Activated CD4-positive, alpha-beta T cell treated with anti-CD3 and anti-CD28 coated beads for 4 hours (primary cell): ENCODE data around the gene RIMBP2.

Source experiments
- DNase-seq, 2 donors: peaks; one replicate each; pipeline ENCODE4 v3.0.0-alpha.2; 2020

The RIMBP2 gene

DNA sequence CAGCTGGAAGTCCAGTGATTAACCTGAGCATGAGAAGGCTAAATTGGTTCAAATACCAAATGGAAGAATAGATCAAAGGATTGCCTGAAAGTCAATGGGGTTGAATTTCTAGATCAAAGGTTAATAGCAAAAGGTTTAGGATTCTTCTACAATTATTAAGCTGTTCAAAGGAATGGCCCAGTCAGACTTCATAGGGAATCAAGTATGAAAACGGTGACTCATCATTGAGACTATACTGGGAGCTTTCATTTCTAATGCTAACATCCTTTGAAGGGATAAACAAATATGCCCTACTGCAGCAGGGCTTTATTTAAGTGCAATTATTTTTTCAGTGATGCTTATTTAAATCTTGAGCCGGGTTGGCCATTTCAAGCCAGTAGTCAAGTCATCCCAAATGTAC lies 152.8 kb downstream of the RIMBP2 start:
- DNase-seq, result no peak

DNA sequence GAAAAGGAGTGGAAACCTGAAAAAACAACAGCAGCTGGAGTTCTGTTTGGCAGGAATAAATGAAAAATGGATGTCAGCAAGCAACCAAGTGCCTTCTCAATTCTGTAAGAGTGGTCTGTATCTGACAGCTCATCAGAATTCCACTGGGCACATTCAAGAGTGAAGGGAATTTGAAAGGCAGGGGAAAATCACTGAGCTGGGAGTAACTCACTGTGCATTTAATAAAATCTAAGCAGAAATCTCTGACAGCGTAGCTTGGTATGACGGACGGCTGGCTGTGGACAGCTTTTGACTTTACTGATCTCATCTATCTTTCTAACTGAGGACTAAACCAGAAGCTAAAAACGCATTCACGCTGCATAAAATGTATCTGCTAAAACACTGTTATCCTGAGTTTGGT lies 153.4 kb downstream of the RIMBP2 start:
- DNase-seq, result no peak

DNA sequence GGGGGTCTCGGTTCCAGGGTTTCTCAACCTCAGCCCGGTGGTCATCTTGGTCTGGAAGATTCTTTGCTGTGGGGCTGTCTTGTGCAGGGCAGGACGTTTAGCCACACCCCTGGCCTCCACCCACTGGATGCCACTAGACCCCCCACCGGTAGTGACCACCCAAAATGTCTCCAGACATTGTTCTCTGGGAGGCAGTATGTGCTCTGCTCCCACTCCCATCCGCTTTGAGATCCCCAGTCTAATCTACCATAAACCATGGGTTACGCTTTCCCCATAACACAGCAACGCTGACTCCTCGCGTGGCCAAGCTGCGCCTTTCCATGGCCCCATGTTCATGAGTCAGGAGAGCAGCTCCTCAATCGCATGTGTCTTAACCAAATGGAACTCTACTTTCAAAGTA lies 155.8 kb downstream of the RIMBP2 start:
- DNase-seq, result no peak

DNA sequence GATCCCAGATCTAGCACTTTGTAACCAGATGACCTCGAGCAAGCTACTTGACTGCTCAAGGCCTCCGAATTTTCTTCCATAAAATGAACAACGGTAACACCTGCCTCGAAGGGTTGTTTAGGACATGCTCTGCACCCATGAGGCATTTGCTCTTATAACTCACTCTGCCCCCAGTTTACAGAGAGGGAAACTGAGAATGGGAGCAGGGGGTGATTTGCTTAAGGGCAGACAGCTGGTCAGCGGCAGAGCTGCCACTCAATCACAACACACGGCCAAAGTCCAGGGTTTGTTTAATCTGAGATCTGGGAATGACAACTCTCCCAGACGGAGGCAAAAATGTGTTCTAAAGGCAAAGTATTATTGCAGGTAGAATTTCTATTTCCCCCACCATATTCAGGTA lies 156.3 kb downstream of the RIMBP2 start:
- no peak for DNase-seq

DNA sequence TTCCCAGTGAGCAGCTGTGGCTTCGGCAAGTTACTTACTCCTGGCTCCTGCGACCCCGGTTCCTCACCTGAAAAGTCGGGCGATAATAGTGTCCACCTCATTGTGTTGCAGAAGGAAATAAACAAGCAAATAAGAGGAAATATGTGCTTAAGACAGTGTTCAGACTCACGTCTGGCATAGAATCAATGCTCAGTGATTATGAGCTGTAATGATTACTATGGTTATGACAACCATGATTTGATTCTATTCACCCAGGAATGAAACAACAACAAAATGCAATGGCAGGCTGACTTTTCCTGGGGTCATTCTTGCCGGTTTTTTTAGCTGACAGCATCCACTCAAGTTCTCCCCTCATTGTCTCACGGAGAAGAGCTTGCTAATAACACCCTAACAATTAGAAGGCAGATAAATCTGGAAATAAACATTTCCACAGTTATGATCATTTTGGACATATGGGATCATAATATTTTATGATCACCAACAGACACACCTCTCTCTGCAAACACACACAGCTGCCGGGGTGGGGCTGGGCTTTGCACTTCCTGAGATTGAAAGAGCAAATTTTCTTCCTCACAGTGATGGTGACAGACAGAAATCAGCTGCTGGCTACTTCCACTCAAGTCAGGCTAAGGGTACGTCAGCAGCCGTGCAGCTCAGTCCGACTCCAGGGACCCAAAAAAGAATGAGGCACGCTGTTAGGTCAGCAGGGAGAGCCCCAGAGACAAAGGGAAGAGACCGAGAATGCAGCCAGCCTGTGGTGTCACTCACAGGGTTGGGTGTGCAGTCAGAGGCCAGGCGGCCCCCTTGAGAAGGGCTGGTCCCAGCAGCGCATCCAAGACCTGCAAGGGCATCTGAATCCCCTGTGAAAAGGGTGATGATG lies 158.0 kb downstream of the RIMBP2 start:
- no peak for DNase-seq

DNA sequence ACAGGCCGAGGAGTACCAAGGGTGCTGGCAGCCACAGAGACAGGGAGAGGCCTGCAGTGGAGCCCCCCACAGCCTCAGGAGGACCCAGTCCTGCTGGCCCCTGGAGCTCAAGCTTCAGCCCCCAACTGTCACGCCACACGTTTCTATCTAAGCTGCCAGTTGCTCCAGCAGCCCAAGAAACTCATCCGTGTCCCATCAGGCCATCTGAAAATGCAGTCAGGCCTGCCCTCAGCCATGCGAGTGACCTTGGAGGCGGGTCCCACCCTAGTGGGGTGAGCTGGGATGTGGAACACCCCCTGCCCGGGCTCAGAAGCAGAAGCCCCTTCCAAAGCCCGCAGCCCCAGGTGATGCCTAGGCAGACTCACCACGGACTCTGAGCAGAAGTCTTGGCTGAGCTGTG lies 158.9 kb downstream of the RIMBP2 start:
- no peak for DNase-seq

DNA sequence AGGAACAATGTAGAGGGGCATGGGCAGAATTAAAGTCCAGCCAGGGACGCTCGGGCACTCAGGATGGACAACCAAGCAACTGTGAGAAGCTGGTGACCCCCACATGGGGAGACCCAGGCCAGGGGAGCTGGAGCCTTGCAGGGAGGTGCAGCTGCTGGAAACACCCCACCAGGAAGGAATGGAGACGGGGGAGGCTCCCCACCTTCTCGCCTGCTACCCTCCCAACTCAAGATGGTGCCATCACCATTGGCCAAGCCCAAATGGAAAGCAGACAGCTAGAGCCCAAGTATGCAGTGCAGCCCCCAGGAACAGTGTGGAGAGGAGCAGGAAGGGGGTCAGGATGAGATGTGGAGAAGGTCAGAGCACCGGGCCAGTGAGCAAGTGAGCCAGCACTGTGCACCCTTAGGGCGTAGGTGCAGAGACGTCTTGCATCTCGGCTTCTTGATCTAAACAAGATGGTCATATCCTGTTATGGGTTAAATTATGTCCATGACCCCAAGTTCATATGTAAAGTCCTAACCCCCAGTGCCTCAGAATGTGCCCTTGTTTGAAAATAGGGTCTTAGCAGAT lies 159.5 kb downstream of the RIMBP2 start:
- DNase-seq, result no peak

DNA sequence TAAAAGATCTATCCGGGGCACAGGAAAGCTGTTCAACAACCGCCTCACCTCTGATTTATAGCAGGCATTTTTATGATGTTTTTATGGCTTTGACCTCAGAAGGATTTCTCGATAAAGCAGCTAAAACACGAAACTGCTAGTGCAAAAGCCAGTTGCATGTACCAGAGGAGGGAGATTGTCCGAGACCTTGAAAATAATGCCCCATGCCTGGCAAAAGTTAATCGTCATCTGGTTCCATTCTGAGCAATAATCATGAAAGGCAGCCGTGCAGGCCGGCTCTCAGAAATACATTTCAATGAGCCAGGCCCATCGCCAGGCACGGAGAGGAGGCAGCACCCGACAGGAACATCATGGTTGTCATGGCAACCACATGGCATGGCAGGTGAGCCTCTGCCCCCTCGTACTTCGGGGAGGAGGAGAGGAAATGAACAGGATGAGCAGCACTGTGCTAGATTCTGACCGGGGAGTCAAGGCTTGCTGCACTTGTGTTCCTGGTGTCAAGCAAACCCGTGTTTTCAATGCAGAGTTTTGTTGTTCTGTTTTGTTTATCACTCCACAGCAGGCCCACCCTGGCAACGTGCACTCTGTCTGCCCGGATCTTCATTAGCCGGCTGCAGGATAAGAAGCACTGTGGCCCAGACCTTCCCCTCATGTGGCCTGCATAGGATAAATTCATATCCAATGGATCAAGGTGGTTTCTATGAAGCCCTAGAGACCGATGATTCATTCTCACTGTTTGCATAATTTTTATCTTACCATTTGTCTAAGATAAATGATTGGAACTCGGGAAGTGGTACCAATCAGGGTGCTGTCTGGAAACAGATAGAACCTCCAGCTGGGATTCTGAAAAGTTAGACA lies 160.2 kb downstream of the RIMBP2 start:
- DNase-seq, result no peak

DNA sequence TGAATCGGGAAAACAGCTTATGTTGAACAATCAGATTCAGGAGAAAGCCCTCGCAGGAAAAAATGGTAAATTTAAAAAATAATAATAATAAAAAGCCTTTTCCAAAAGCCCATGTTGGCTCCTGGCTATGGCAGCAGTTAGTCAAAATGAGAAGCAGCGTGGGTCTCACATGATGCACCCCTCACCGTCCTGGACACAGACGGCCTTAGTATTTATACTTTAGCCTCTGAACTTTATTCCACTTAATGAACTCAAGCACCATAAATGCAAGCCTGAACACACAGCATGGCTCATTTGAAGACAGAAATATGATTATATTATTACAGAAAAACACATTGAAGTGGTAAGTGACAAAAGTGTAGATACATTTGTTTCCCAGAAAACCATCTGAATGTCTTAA lies 160.9 kb downstream of the RIMBP2 start:
- no peak for DNase-seq

DNA sequence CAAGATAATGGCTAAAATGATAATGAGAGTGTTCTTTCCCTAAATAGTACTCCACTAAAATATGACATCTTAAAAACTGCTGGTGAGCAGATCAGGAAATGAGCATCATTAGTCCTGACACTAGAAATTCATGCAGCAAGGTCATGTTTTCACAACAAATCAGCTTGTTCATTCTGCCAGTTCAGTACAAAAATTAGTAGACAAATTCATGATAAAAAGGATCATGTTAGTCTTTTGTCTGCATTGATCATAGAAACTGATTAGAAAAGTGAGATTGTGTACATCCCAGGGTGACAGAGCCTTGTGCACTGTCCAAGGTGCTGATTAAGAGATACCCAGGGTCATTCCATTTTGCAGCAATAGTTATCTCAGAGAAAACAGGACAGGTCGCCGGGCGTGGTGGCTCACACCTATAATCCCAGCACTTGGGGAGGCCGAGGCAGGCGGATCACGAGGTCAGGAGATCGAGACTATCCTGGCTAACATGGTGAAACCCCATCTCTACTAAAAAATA lies 163.6 kb downstream of the RIMBP2 start:
- DNase-seq, result no peak

DNA sequence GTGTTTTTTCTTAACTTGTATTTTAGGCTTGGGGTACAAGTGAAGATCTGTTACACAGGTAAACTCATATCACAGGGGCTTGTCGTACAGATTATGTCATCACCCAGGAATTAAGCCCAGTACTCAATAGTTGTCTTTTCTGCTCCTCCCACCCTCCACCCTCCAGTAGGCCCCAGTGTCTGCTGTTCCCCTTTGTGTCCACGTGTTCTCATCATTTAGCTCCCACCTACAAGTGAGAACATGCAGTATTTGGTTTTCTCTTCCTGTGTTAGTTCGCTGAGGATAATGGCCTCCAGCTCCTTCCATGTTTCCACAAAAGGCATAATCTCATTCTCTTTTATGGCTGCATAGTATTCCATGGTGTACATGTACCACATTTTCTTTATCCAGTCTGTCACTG lies 166.7 kb downstream of the RIMBP2 start:
- no peak for DNase-seq

DNA sequence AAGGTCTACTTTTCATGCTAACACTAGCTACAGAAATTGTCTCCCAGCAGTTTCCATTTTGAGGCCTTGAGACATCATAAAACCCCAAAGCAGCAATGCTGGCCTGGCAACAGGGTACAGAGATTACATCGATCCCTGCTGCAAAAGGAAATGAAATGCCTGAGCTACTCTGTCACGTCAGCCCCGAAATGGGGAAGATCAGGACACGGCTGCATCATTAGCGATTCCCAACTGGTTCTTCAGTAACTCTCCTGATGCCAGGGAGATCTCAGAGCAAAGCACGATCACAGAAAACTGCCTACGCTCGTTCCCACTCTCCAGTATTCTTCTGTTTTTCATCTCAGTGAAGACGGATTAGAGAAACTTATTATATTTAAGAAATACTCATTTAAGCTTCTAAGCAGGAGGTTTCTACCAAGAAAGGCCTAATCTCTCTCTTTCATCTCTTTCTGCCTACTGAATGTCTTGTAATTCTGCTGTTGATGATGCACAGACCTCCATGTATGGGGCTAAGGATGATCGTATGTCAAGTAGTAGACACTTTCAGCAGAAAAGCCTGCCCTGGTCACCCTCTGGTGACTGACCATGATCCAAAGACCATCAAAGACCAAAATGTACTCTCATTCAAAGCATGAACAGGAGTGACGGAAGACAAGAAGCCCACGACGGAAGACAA lies 168.5 kb downstream of the RIMBP2 start:
- no peak for DNase-seq

DNA sequence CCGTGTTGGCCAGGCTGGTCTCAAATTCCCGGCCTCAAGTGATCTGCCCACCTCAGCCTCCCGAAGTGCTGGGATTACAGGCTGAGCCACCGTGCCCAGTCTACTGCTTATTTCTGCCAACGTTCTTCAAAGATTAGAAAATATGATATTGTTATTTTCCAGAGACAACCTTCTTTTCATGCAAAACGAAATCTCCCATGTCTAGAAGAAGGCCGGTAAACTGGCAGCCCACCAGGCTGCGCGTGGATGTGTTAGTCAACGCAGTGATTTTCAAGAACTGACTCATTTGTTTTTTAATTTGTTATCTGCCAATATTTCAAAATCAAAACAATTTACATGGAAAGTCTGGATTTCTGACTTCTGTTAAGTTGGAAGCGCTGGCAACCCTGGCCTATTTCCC lies 169.6 kb downstream of the RIMBP2 start:
- DNase-seq, result no peak

DNA sequence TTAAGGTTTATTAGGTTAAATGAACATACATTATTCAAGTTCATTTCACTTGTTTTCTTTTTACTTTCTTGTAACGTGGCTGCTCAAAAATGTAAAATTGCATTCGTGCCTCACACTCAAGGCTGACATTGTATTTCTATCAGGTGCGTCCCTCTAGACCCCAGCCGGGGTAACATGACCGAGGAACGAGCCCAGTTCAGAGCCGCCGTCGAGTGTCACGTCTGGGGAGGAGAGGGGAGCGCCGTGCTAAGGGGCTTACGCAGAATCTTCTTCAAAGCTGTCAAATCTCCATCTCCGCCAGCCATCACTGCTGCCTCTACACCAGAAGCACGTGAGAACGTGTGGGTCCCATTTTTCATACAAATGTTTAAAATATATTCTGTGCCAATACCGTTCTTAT lies 170.6 kb downstream of the RIMBP2 start:
- no peak for DNase-seq

DNA sequence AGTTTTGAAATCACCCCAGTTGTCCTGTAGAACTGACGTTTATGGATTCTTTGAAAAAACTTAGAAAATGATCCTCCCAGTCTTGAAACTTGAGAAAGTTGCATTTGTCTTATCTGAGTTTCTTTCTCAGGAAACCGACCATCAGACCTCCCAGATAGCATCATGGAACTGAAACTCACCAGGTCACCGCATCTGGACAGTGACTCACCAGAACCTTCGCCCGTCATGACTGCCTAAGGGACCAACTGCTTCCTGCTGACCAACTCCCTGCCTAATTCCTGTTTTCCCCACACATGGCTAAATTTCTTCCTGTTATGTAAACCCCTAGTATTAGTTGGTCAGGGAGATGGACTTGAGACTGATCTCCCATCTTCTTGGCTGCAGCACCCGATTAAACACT lies 175.7 kb downstream of the RIMBP2 start:
- no peak for DNase-seq

DNA sequence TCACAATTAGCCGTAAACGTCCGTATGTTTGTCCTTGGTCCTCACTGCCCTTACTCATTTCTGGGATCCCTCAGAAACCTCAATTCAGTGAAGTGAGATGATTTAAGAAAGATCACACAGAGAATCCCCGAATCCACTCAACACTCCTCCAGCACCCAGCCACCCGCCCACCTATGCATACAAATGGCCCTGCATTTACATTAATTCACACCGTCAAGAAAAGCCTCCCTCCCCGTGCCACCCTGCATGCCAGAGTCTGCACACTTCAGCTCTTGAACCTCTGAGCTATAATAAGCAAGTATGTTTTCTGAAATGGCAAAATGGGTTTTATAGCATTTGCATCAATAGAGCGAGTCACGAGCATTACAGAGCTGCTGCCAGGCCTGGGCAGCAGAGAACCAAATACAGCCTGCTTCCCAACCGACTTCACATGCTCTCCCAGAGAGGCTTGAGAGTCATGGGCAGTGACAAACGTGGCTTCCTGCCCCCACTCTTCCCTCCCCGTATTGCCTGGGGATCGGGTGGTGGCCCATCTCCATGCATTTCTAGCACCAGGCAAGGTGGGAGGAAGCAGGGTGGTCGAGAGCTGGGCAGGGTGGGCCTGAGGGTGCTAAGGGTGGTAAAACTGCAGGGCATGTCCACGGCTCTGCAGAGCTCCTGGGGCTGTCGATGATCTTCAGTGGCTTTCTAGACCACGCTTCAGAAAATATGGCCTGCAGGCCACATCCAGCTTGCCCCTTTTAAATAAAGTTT lies 177.6 kb downstream of the RIMBP2 start:
- DNase-seq, result no peak

DNA sequence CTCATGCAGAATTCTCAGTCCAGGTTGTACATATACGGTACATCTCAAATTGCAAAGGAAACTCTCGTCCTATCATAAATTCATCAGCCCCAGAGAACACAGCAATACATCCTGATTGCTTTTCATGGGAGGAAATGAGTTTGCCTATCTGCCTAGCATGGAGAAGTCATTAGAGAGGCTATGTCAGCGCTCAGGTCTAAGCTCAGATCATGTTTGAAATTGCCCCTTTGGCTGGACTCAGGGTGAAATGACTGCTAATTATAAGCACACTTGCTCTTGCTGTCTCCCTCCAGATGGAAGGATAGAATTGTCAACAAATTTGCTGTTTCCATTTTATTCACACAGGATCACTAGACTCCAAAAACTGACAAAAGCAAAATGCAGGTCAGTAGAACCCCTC lies 178.4 kb downstream of the RIMBP2 start:
- no peak for DNase-seq

DNA sequence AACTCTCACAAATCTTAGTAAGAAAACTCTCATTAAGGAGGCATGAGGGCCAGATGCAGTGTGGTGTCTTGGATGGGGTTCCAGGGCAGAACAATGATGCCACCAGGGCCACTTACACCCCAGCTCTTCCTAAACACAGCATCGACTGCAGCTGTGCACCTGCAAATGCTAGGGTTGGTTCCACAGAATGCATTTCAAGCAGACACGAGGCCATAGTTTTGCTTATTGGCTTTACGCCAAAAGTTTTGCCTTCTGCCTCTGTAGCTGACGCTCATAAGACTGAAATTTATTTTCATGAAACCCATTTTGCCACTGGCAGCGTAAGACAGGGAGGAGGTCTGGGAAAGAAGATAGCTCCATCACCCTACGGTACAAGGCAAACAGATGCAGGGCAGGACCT lies 179.0 kb downstream of the RIMBP2 start:
- DNase-seq, result no peak

DNA sequence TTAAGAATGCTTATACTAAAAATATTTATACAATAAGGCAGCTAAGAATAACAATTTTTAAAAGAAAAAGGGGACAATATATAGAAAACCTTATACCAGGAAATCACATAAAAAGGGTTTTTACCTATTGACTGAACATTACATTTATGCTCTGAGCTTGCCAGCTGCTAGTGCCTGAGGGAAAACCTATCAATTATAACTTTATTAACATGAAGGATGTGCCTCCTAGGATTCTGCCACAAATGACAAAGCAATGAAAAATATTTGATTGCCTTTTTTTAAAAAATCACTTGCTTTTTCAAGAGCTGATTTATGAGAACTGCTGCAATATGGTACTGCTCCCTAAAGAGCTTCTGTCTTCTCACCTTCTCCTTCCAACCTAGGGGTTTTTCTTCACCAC lies 185.7 kb downstream of the RIMBP2 start:
- no peak for DNase-seq

DNA sequence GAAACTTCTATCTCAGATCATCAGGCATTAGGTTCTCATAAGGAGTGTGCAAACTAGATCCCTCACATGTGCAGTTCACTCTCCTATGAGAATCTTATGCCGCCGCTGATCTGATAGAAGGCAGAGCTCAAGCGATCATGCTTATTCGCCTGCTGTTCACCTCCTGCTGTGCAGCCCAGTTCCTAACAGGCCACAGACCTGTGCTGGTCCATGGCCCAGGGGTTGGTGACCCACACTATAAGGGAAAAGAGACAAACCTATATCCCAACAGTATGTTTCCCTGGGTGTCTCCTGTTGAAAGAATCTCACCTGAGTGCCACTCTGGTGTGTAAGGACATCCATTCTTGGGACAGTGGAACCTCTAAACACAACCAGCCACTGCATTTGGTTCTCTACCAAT lies 186.3 kb downstream of the RIMBP2 start:
- DNase-seq, result no peak

DNA sequence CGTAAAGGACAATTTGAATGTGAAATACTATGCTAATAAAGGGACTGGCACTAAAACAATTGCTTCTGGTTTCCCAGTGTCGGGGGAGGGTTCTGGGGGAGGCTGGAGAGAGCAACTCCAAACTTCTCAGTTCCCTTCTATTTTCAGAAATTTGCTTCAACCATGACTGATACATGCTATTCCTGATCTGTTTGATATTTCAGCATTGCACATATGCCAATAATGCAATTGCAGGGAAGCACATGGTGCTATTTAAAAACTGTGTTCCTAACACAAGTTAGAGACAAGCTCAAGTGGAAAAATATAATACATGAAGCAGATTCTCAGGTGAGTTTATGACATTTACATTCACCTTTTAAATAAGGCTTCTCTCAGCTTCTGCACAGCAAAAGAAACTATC lies 188.9 kb downstream of the RIMBP2 start:
- DNase-seq, result no peak

DNA sequence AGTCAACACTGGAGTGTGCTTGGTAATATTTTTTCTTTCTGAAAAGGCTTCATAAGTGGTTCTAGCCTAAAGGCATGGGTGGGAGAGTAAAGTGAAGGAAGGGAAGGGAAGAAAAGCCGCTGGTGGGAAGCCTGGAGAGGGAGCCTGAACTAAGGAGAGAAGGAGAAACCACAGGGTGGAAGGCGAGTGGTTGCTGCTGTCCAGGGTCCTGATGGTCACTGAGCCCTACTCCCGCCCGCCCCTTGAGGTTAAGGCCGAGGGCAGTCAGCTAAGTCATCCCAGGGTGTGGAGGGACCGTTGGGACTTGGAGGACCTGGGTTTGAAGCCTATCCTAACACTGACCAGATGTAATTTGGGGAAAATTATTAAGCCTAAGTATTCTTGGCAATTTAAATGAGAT lies 189.3 kb downstream of the RIMBP2 start:
- no peak for DNase-seq
